ENCODE data around the gene TEDDM1.

- no peak for TF ChIP-seq POLR2A (IDR thresholded peaks at IDR 0.05)
- TF ChIP-seq CTCF (IDR thresholded peaks at IDR 0.05): no peak
Observed at GRCh38 chr1:182357171-182357570, 43.3 kb downstream of the TEDDM1 start.

Measured in thyroid gland (tissue), 4 donors.